Vagina (tissue), 2 donors: Measurements from ENCODE around the gene ARPC5. TPM values are rescaled to one million over a fixed set of nuclear protein-coding genes. Genes with fewer than 3 reads are reported as not detected.
"Not testable (repeated sequence)": the region's sequence is repeated elsewhere in the genome, so short reads cannot be mapped to it uniquely, and the experiment has no call there.

Experiments
- DNase-seq, 2 donors: peaks; one replicate each; pipeline ENCODE4 v3.0.0-alpha.2; 2017; ENCODE audit errors: extremely low spot score in 2 of 2
- H3K27ac ChIP-seq: fragments of 200-600 bp; sonication (generic); one replicate; pipeline ENCODE4 v1.5.1; 2019
- H3K27me3 ChIP-seq: fragments of 200-600 bp; sonication (generic); one replicate; pipeline ENCODE4 v1.5.1; 2019
- H3K36me3 ChIP-seq, 2 donors: fragments of 200-600 bp; sonication (generic); one replicate each; pipeline ENCODE4 v1.5.1; 2017 to 2019
- H3K4me1 ChIP-seq: fragments of 200-600 bp; sonication (generic); one replicate; pipeline ENCODE4 v1.5.1; 2019
- H3K4me3 ChIP-seq, 2 donors: fragments of 200-600 bp; sonication (generic); 1 replicate in 1 of 2; 2 replicates in 1 of 2; pipeline ENCODE4 v1.5.1; 2016 to 2019
- H3K9me3 ChIP-seq: fragments of 200-600 bp; sonication (generic); one replicate; pipeline ENCODE4 v1.5.1; 2019
- POLR2A ChIP-seq, 2 donors: fragments of 450-650 bp; IDR thresholded peaks; one replicate each; pipeline ENCODE4 v1.6.1; 2017; ENCODE audit warnings: antibody characterized with exemption in 2 of 2, mild to moderate bottlenecking in 2 of 2, moderate library complexity in 2 of 2
- POLR2AphosphoS5 ChIP-seq, 2 donors: sonication (generic); formaldehyde crosslinking; IDR thresholded peaks; one replicate each; pipeline ENCODE4 v1.9.0; 2017; ENCODE audit warnings: antibody characterized with exemption in 2 of 2, mild to moderate bottlenecking in 2 of 2, low read depth in 1 of 2; ENCODE audit not compliant: insufficient read depth in 1 of 2
- intact Hi-C: fragments of 100-400 bp; cut with DNase I; formaldehyde crosslinking; loops from one replicate; pipeline ENCODE4 v1.15.1; 2023
- total RNA-seq: library from RNA; depleted of rRNA; stranded (reverse); fragments of >200 nt; gene quantifications from one replicate; pipeline ENCODE4 v1.2.3, GENCODE V29; 2016
- TF ChIP-seq, protein P1 (sequence below), 3 experiments: fragments of 450-650 bp in 2 of 3; fragments of 200-600 bp in 1 of 3; sonication (generic) in 1 of 3; IDR thresholded peaks; one replicate each; pipeline ENCODE4 v1.5.1; 2017 to 2019; ENCODE audit warnings: antibody characterized with exemption in 3 of 3, mild to moderate bottlenecking in 2 of 3, moderate library complexity in 2 of 3

The ARPC5 gene
- total RNA-seq, 1 donor from 2014 or later: 48.4 TPM

DNA sequence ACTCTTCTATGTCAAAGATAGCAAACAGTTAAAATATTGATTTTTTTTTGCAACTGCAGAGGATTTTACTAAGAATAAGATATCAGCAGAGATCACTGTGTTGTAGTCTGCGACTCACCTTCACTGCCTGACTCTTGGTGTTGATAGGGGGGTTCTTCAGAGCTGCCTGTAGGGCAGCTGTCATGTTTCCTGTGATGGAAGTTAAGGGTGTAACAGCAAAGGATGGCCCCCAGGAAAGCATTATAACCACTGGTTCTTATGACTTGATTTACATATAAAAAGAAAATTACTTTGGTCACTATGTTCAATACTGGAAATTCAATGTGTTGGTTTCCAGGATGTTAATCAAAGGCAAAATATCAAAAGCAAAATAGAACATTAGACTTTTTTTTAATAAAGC lies 2.6 kb downstream of the ARPC5 start:
- intact Hi-C loops: no loop called here

DNA sequence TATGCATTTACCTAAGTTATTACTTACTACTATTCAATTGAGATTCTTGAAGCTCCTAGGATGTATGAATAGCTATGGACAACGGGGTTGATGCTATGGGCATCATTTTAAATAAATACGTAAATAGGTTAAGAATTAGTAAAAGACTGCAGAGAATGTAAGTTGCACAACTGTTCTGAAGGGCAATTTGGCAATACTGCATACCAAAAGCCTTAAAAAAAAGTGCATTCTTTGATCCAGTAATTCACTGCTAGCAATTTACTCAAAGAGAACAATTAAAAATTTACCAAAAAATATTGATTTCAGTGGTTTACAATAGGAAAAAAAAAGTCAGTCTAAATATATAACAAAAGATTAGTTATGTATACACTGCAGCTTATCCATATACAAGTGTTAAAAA lies 3.5 kb downstream of the ARPC5 start:
- DNase-seq: no peak
- Histone ChIP-seq H3K27me3 (no peaks in the 10 kb centered on the region), H3K27ac (peak overlapping the region; percentile 17), H3K4me3 (peak overlapping the region; percentile 80 to 99), H3K36me3 (peaks cover 4 to 30% of the 10 kb centered on the region in 2 donors), H3K9me3 (no peaks in the 10 kb centered on the region), H3K4me1 (peaks cover 68% of the 10 kb centered on the region)
- intact Hi-C loops: no loop called here
- TF ChIP-seq POLR2A (IDR thresholded peaks at IDR 0.05) (no peak), POLR2AphosphoS5 (IDR thresholded peaks at IDR 0.05; ENCODE audit: insufficient read depth in 1 of 2, low read depth in 1 of 2) (no peak)

More for the DNA sequence above, 2.6 kb downstream of the ARPC5 start:
- Histone ChIP-seq H3K27me3 (no peaks in the 10 kb centered on the region), H3K9me3 (no peaks in the 10 kb centered on the region), H3K27ac (peak overlapping the region; percentile 17), H3K4me1 (peaks cover 62% of the 10 kb centered on the region), H3K4me3 (peak overlapping the region; percentile 80 to 99), H3K36me3 (peaks cover 4 to 23% of the 10 kb centered on the region in 2 donors)
- DNase-seq: no peak
- TF ChIP-seq, protein P1, sequence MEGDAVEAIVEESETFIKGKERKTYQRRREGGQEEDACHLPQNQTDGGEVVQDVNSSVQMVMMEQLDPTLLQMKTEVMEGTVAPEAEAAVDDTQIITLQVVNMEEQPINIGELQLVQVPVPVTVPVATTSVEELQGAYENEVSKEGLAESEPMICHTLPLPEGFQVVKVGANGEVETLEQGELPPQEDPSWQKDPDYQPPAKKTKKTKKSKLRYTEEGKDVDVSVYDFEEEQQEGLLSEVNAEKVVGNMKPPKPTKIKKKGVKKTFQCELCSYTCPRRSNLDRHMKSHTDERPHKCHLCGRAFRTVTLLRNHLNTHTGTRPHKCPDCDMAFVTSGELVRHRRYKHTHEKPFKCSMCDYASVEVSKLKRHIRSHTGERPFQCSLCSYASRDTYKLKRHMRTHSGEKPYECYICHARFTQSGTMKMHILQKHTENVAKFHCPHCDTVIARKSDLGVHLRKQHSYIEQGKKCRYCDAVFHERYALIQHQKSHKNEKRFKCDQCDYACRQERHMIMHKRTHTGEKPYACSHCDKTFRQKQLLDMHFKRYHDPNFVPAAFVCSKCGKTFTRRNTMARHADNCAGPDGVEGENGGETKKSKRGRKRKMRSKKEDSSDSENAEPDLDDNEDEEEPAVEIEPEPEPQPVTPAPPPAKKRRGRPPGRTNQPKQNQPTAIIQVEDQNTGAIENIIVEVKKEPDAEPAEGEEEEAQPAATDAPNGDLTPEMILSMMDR (IDR thresholded peaks at IDR 0.05): no peak
- TF ChIP-seq POLR2AphosphoS5 (IDR thresholded peaks at IDR 0.05; ENCODE audit: insufficient read depth in 1 of 2, low read depth in 1 of 2): no peak
- TF ChIP-seq POLR2A (IDR thresholded peaks at IDR 0.05): no peak

DNA sequence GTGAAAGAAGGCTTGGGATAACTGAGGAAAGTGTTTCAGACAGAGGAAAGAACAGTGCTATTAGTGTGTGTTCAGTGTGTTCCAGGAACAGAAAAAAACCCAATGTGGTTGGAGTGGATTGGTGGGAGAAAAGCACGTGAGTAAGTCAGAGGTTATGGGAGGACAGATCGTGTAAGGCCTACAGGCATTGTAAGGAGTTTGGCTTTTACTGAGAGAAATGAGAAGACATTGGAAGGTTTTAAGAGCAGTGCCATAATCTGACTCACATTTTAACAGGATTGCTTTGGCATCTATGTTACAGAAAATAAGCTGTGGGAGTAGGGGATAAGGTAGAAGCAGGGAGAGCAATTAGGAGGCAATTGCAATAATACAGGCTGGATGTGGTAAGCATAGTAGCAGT lies 4.8 kb downstream of the ARPC5 start:
- TF ChIP-seq, protein P1 (IDR thresholded peaks at IDR 0.05): no peak
- TF ChIP-seq POLR2AphosphoS5 (IDR thresholded peaks at IDR 0.05; ENCODE audit: insufficient read depth in 1 of 2, low read depth in 1 of 2): no peak
- TF ChIP-seq POLR2A (IDR thresholded peaks at IDR 0.05): no peak
- H3K27me3 ChIP-seq: no peaks in the 10 kb centered on the region
- DNase-seq: no peak
- H3K27ac ChIP-seq: peak overlapping the region; percentile 40
- H3K9me3 ChIP-seq: no peaks in the 10 kb centered on the region
- intact Hi-C loops: no loop called here
- no peak overlapping the region for H3K4me3 ChIP-seq
- H3K4me1 ChIP-seq: peaks cover 63% of the 10 kb centered on the region
- H3K36me3 ChIP-seq: peaks cover 4 to 31% of the 10 kb centered on the region in 2 donors

DNA sequence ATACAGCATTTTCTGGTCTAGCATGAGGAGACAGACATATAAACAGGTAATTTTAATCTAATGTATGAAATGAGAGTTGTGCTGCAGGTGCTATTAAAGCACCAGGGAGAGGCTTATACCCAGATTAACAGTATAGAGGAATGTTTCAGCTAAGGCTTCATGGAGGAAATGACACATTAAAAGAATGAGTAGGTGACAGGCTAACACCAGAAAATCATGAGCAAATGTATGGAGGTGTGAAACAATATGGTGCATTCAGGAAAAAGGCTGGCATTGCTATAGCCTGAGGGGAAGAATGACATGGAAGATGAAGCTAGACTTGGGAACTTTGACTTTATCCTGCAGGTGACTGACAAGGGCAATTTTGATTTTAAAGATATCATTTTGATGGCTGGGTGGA lies 7.0 kb downstream of the ARPC5 start:
- Histone ChIP-seq H3K9me3 (no peaks in the 10 kb centered on the region), H3K27ac (no peak overlapping the region), H3K27me3 (no peaks in the 10 kb centered on the region), H3K36me3 (peaks cover 4 to 37% of the 10 kb centered on the region in 2 donors), H3K4me1 (peaks cover 60% of the 10 kb centered on the region), H3K4me3 (no peak overlapping the region)
- intact Hi-C loops: no loop called here
- TF ChIP-seq POLR2AphosphoS5 (IDR thresholded peaks at IDR 0.05; ENCODE audit: insufficient read depth in 1 of 2, low read depth in 1 of 2) (no peak), POLR2A (IDR thresholded peaks at IDR 0.05) (no peak)
- TF ChIP-seq, protein P1 (IDR thresholded peaks at IDR 0.05): no peak
- DNase-seq: no peak

DNA sequence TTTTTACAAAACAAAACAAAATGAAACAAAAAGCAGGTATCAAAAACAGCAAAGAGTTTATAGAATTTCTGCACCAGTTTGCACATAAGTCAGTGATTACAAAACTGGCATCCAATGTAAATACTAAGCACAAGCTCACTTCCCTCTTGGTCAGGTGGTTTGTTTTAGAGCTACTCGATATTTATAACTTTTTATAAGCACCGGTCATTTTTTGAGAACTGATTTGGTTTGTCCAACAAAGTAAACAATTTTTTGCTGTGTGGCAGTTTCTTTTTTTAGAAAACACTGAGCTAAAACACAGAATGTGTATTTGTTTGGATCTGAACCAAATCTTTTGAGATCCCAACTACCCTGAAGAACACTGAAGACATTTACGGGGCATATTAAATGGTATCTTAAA lies 9.3 kb downstream of the ARPC5 start:
- DNase-seq, intact Hi-C loops: not testable (repeated sequence)
- peaks cover 4 to 37% of the 10 kb centered on the region in 2 donors for H3K36me3 ChIP-seq

DNA sequence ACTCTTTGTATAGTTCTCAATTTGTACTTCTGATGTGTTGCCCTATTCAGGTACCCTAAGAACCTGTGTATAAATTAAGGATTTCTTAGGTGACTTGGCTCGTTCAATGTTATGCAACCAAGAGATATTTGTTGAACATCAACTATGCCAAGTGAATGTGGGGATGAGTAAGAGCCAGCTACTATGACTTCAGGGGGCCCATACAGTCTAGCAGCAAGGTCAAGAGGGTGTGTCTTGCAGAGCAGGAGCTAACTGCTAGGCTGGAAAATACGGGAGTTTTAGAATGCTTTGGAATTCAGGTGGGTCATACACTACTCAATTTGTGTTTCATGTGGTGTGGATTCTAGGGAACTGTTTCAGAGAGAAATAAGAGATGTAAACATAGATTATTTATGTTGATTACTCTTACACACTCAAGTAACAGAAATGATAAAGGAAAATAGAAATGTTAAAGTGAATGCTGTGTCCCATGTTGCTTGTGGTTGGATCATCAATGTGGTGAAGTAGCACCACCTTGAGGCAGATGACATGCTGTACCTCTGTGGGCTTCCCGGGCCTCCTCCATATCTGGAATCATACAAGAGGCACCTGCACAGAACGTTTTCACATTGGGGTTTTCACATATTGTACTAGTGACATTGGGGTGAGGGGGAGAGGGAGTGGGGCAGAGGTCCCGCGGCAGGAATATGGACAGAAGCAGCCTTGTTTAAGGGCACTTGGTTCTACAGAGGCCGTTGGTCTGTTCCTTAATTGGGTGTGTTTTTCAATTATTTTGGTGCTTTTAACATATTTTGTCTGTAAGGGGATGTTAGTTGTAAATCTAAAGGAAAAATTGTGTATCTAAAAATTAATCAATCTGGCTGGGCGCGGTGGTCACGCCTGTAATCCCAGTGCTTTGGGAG lies 12.4 kb downstream of the ARPC5 start:
- peaks cover 0 to 14% of the 10 kb centered on the region in 2 donors for H3K36me3 ChIP-seq
- no peak overlapping the region for H3K4me3 ChIP-seq
- DNase-seq: no peak
- intact Hi-C loops: no loop called here
- no peaks in the 10 kb centered on the region for H3K27me3 ChIP-seq
- peak overlapping the region; percentile 24 for H3K27ac ChIP-seq
- TF ChIP-seq POLR2AphosphoS5 (IDR thresholded peaks at IDR 0.05; ENCODE audit: insufficient read depth in 1 of 2, low read depth in 1 of 2) (no peak), POLR2A (IDR thresholded peaks at IDR 0.05) (no peak)
- TF ChIP-seq, protein P1 (IDR thresholded peaks at IDR 0.05): peak in 2 of 3 experiments; percentile 19 to 42
- peaks cover 16% of the 10 kb centered on the region for H3K4me1 ChIP-seq
- no peaks in the 10 kb centered on the region for H3K9me3 ChIP-seq

More for the DNA sequence above, 9.3 kb downstream of the ARPC5 start:
- peak overlapping the region; percentile 1 for H3K27ac ChIP-seq
- not testable (repeated sequence) for H3K27me3 ChIP-seq, H3K9me3 ChIP-seq, H3K4me3 ChIP-seq
- peak in 1 of 2 donors; percentile 55 for TF ChIP-seq POLR2AphosphoS5 (IDR thresholded peaks at IDR 0.05; ENCODE audit: insufficient read depth in 1 of 2, low read depth in 1 of 2)
- H3K4me1 ChIP-seq: peaks cover 38% of the 10 kb centered on the region
